ENCODE results near the gene ARSG.
"Not testable (repeated sequence)": the region's sequence is repeated elsewhere in the genome, so short reads cannot be mapped to it uniquely, and the experiment has no call there.

GRCh38 chr17:68259648-68259951 lies 31.7 kb upstream of the ARSG start:
- TF ChIP-seq POLR2AphosphoS5 (IDR thresholded peaks at IDR 0.05; ENCODE audit: low read depth); CTCF (conservative IDR thresholded peaks at IDR 0.05; ENCODE audit: low read depth in 2 of 2); CREB1 (CRISPR knock-in tag; IDR thresholded peaks at IDR 0.05; ENCODE audit: low read depth); REST (IDR thresholded peaks at IDR 0.05; ENCODE audit: unreplicated experiment); EZH2 (IDR thresholded peaks at IDR 0.05; ENCODE audit: low read depth, unreplicated experiment); EZH2phosphoT487 (IDR thresholded peaks at IDR 0.05; ENCODE audit: unreplicated experiment); ZNF331 (CRISPR knock-in tag; IDR thresholded peaks at IDR 0.05; ENCODE audit: low read depth); STAT1 (IDR thresholded peaks at IDR 0.05; ENCODE audit: unreplicated experiment); JUNB (IDR thresholded peaks at IDR 0.05; ENCODE audit: unreplicated experiment); ETS1 (IDR thresholded peaks at IDR 0.05): not testable (repeated sequence)
